HG02885 (cell line): ENCODE measurements around the gene NRIP1.
"Not testable (repeated sequence)": the region's sequence is repeated elsewhere in the genome, so short reads cannot be mapped to it uniquely, and the experiment has no call there.

Source experiments
- ATAC-seq: cut with Tn5 transposase; IDR thresholded peaks from one replicate; pipeline ENCODE4 v1.9.1; 2021; ENCODE audit warnings: mild to moderate bottlenecking; ENCODE audit not compliant: unreplicated experiment, poor library complexity

The NRIP1 gene

DNA sequence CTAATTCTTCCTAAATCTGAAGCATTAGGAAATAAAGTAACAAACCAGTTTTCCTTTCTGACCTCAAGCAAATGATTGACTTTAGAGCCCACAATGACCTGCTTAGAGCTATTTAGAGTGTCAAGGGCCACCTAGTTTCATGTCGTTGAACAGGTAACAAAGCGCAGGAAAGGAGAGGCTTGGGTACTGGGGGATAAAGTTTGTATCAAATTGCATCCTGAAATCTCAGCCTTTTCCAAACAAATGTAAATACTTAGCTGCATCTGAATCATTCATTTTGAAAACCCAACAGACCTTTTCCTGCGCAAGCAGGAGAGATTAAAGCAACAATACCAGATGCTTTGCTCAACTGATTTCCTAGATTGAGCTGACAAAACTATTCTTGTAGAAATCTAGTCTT lies 121.2 kb downstream of the NRIP1 start:
- no peak for ATAC-seq

DNA sequence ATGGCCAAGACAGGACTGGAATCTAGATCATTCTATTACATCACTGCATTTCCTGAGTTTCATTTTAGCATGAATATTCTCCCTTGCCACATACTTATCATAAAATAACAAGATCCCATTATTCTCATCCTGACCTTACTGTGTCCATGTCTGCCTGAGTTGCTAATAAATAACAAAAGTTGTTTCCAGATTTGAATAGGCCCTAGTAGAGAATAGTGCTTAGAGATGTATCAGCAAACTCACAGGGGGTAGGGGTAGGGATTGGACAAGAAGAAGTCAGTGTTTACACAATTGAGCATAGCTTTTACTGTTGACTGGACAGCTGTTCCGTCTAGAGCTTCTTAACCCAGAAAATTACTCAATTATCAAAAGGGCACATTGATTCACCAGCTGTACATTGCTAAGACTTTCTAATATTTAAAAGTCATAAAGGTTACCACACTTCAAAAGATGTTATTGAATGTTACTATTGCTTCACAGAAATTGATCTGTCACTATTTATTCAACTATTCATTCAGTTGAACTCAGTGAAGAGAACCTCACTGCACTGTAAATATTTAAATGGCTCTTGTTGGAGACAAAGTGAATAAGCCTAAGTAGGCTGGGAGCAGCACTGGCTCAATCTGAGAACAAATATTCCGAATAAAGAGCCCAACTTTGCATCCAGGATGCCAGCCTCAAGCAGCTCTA lies 121.9 kb downstream of the NRIP1 start:
- no peak for ATAC-seq

DNA sequence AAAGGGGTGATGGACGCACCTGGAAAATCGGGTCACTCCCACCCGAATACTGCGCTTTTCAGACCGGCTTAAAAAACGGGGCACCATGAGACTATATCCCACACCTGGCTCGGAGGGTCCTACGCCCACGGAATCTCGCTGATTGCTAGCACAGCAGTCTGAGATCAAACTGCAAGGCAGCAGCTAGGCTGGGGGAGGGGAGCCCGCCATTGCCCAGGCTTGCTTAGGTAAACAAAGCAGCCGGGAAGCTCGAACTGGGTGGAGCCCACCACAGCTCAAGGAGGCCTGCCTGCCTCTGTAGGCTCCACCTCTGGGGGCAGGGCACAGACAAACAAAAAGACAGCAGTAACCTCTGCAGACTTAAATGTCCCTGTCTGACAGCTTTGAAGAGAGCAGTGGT lies 137.5 kb downstream of the NRIP1 start:
- ATAC-seq: not testable (repeated sequence)

DNA sequence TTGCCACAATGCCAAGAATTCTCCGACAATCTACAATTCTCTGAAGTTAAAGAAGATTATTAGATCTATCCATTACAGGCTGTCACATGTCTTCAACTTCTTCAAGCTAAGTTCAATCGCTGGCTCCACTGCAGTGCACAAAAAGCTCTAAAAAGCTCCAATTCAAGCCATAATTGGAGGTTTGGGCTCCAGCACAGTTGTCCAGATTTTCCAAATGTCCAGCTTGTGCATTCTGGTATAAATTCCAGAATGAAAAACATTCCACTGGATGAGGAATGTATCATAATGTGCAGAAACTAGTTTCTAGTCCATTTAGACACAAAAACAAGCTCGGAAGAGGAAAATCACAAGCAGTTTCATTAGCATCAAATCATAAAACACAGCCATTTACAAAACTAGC lies 138.6 kb downstream of the NRIP1 start:
- no peak for ATAC-seq

DNA sequence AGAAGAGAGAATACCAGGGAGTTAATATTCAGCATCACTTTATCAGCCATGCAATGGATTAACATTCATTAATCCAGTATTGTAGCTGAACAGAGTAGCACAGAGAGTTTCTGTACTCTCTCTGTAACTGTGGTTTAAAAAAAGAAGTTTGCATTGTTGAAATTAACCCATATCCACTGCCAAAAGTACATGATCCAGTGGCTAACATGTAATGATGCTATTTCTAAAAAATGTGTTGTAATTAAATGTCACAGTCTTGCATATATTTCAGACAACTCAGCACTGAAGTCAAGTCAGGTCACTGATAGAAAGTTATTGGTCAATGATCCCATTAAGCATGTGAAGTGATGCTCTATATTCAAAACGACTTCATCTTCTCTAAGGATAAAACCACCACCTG lies 141.3 kb downstream of the NRIP1 start:
- no peak for ATAC-seq

DNA sequence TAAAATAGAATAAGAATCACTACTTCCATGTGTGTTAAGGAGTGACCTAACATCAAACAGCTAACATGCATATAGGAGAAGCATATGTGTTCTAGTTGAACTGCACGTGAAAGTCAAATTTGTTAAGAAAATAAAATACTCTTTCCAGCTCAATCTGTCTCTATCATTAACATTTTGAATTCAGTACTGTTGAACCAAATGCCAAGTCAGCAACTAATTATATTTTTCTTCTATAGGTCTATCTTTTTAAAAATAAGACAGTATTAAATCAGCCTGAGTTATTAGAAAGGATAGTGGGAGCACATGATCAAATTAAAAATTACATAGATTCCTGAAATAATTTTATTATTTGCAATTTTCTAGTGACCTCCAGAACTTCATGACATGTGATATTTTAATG lies 141.8 kb downstream of the NRIP1 start:
- no peak for ATAC-seq

DNA sequence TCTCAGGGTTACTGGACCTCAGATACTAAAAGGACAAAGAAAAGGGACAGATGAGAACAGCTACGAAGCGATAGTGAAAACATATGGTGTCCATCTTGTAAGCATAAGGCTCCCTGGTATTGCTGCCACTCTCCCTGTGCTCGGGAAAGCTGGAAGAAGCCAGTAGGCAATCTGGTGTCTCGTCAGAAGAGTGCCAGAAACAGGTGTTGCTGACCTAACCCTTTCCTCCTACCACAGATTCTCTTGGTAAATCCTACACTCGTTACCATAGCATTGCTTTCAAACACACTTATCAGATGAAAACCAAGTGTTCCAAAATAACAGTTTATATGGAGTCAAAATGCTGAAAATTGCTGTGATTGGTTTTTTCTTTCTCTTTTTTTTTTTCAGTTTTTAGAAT lies 146.3 kb downstream of the NRIP1 start:
- no peak for ATAC-seq

DNA sequence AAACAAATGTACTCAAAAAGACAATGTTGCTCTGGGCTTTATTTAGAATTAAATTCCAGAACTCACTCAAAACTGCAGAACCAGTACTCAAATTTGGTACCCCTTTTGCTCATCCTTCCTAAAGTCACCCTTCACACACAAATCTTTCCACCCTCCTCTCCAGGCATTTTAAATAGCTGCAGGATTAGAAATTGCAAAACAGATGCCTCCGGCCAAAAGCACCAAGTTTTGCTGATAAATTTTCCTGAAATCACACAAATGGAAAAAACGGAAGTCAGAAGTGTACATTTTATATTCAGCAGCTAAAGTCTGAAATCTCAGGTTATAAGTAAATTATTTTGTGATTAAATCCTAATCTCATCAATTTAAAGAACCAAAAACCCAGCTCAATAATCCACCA lies 147.0 kb downstream of the NRIP1 start:
- no peak for ATAC-seq

DNA sequence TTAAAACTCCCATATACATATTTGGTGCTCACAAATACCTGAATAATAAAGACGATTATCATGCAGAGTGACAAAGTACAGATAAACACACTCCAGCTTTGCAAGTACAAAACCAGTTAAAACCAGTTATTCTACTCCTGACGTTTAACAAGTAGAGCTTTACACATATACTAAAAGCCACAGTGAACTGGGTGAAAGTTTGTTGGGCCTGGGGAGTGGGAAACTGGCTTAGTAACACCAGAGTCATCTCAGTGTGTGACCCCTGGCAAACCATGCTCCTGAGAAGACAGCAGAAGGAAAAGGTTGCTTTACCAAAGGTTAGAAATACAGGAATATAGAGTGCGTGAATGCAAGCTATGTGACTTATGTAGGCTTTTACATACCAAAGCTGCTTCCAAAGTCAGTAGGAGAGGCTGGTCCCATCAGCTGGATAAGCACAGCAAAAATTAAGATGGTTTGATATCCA lies 148.1 kb downstream of the NRIP1 start:
- ATAC-seq: no peak

DNA sequence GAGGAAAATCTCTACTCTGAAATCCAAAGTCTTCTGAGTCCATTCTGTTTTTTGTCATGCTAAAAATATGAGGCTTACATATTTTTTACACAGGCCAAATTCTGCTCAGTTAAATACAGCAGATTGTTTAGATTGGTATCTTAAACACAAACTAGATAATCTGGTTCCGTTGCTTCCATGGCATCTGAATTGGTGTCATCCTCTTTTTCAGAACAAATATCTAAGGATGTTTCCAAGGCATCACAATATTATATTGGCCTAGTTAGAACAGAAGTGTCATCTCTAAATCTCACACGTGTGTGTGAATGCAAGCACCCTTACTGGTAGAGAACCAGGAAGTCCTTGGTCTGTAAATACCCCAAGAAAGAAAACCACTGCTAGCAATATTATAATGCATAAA lies 151.2 kb downstream of the NRIP1 start:
- ATAC-seq: no peak

DNA sequence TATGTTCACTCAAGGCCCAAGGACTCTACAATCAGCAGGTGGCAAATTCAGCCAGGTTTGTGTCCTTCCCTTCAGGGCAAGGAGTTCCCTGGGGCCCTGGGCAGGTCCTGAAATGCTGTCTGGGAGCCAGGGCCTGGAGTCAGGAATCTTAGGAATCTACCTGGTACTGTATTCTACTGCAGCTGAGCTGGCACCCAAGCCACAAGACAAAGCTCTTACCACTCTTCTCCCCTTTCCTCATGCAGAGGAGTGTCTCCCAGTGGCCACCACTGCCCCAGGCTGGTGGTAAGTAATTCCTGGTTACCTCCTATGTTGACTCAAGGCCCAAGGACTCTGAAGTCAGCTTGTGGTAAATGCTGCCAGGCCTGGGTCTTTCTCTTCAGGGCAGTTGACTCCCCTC lies 153.4 kb downstream of the NRIP1 start:
- no peak for ATAC-seq
